Lower lobe of right lung (tissue), 2 donors: ENCODE data around the gene SLC34A1. TPM values are rescaled to one million over a fixed set of nuclear protein-coding genes. Genes with fewer than 3 reads are reported as not detected.

Experiments
- ATAC-seq, 2 donors: fragments of 200-7000 bp; cut with Tn5 transposase; one replicate each; pipeline ENCODE4 v1.9.1; 2020 to 2022; ENCODE audit warnings: mild to moderate bottlenecking in 2 of 2, moderate library complexity in 2 of 2
- DNase-seq: peaks from one replicate; pipeline ENCODE4 v3.0.0-alpha.2; 2020
- H3K27ac ChIP-seq: fragments of 200-600 bp; one replicate; pipeline ENCODE4 v1.8.0; 2022
- H3K27me3 ChIP-seq: fragments of 200-600 bp; one replicate; pipeline ENCODE4 v1.8.0; 2022; ENCODE audit warnings: low read depth
- H3K36me3 ChIP-seq: fragments of 200-600 bp; one replicate; pipeline ENCODE4 v1.8.0; 2022; ENCODE audit warnings: mild to moderate bottlenecking
- H3K4me1 ChIP-seq: fragments of 200-600 bp; one replicate; pipeline ENCODE4 v1.8.0; 2022
- H3K4me3 ChIP-seq: fragments of 200-600 bp; one replicate; pipeline ENCODE4 v1.8.0; 2022; ENCODE audit warnings: mild to moderate bottlenecking
- H3K9me3 ChIP-seq: fragments of 200-600 bp; one replicate; pipeline ENCODE4 v1.8.0; 2022
- CTCF ChIP-seq: fragments of 200-600 bp; IDR thresholded peaks from one replicate; pipeline ENCODE4 v1.8.0; 2022; ENCODE audit warnings: antibody characterized with exemption, mild to moderate bottlenecking
- intact Hi-C: fragments of 100-400 bp; cut with DNase I; formaldehyde crosslinking; loops from one replicate; pipeline ENCODE4 v1.11.0; 2022
- total RNA-seq: library from RNA; stranded (reverse); fragmentation: NEBNext Ultra II Directional; extraction: Animal tissue kit (Norgen Biotek cat#: 25700); gene quantifications from one replicate; pipeline ENCODE4 v1.2.1, GENCODE V29; 2021
- donor health status: DM: no; HTN: yes; CAD: no; lungs with severe emphysema.

SLC34A1 gene
- total RNA-seq, 1 donor from 2014 or later: not detected

DNA sequence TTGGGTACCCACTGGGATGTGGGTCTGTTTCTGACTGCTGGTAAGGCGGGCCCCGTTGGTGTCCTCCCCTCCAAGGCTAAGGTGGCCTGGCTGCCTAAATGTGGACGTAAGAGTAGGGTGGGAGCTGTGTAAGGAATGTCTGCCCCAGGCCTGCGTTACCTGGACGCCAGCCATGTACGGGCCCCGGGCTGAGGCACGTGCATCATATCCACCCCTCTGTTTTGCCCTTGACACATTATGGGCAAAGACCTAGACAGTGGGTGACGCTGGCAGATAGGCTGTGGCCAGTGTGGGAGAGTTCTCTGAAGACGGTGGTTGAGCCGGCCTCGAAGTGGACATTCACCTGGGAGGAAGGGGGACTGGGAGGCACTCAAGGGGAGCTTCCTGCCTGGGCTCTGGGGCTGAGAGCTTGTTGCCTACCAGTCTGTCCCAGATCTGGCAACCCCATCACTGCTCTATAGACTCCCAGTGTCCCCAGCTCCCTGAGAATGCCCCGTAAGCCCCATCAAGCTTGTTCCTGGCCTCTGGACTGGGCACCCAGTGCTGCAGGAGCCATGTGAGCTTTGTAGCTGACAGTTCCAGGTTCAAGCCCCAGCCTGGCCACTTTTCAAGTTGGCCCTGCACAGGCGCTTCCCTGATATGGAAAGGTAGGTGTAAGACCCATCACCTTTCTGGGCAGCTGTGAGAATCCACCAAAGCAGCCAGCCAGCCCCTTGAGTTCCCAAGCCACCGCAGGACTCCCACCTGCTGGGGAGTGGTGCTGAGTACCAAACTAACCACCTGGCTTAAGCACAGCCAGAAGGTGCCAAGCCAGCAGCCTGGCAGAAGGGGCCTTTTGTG, 59.1 kb downstream of the SLC34A1 start:
- no peak for ATAC-seq
- Histone ChIP-seq H3K4me3 (no peak overlapping the region), H3K9me3 (no peaks in the 10 kb centered on the region), H3K36me3 (peaks cover 40% of the 10 kb centered on the region), H3K27me3 (no peaks in the 10 kb centered on the region), H3K27ac (no peak overlapping the region), H3K4me1 (peaks cover 25% of the 10 kb centered on the region)
- TF ChIP-seq CTCF: no peak
- DNase-seq: no peak
- intact Hi-C loops: no loop called here

- Histone ChIP-seq H3K4me1 (peaks cover 25% of the 10 kb centered on the region), H3K36me3 (peaks cover 33% of the 10 kb centered on the region), H3K4me3 (no peak overlapping the region), H3K27ac (no peak overlapping the region), H3K9me3 (no peaks in the 10 kb centered on the region), H3K27me3 (peaks cover 2% of the 10 kb centered on the region)
- intact Hi-C loops: no loop called here
- TF ChIP-seq CTCF: no peak
- no peak for DNase-seq
- no peak for ATAC-seq
Observed at GRCh38 chr5:177444106-177445051, 60.1 kb downstream of the SLC34A1 start.

- intact Hi-C loops: no loop called here
- Histone ChIP-seq H3K4me3 (no peak overlapping the region), H3K4me1 (peaks cover 25% of the 10 kb centered on the region), H3K27me3 (peaks cover 11% of the 10 kb centered on the region), H3K9me3 (no peaks in the 10 kb centered on the region), H3K36me3 (peaks cover 26% of the 10 kb centered on the region), H3K27ac (no peak overlapping the region)
- DNase-seq (no peak), ATAC-seq (no peak)
- no peak for TF ChIP-seq CTCF
Observed at GRCh38 chr5:177445052-177445916, 61.0 kb downstream of the SLC34A1 start.

DNA sequence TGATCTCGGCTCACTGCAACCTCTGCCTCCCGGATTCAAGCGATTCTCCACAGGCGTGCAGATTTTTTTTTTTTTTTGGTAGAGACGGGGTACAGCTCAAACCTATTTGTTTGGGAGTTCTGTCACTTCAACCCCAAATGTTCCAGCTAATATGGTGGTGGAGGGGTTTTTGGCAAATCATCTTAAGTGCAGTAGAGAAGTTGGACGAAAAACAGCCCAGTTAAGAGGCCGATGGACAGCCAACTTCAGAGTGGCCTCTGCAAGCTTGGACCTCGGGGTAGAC, 61.6 kb downstream of the SLC34A1 start:
- H3K4me1 ChIP-seq: peaks cover 25% of the 10 kb centered on the region
- H3K36me3 ChIP-seq: peaks cover 20% of the 10 kb centered on the region
- DNase-seq (no peak), ATAC-seq (no peak)
- peak overlapping the region; percentile 58 for H3K4me3 ChIP-seq
- H3K9me3 ChIP-seq: no peaks in the 10 kb centered on the region
- no peak overlapping the region for H3K27ac ChIP-seq
- H3K27me3 ChIP-seq: peaks cover 16% of the 10 kb centered on the region
- intact Hi-C loops: no loop called here
- TF ChIP-seq CTCF: no peak
